GM12878 (cell line): Measurements from ENCODE around the gene MITF. TPM values are rescaled to one million over a fixed set of nuclear protein-coding genes. Genes with fewer than 3 reads are reported as not detected.

ENCODE experiments used
- ATAC-seq: fragments of 200-7000 bp; cut with Tn5 transposase; 3 replicates; pipeline ENCODE4 v1.9.1; 2020; ENCODE audit warnings: mild to moderate bottlenecking, moderate library complexity
- BruUV-seq: library from RNA; stranded (reverse); fragments of 400-500 nt; replicated peaks from 2 replicates; lab custom pipeline; 2021; lab: Mats Ljungman, UMichigan
- CTCF ChIA-PET: fragments of 300-600 bp; sonication (Branson Sonifier 250); formaldehyde crosslinking; extraction: SDS; loops from one replicate; lab custom pipeline; 2021; ENCODE audit warnings: inconsistent platforms; lab: Yijun Ruan, JAX
- POLR2A ChIA-PET: fragments of 350-600 bp; formaldehyde crosslinking; extraction: SDS; loops from one replicate; lab custom pipeline; 2021; ENCODE audit warnings: inconsistent platforms; lab: Charles Lee
- RAD21 ChIA-PET: fragments of 300-600 bp; sonication (Branson Sonifier 250); formaldehyde crosslinking; loops from one replicate; lab custom pipeline; 2023; ENCODE audit warnings: antibody characterized with exemption; ENCODE audit not compliant: unreplicated experiment; lab: Charles Lee
- SMC1A ChIA-PET: fragments of 300-600 bp; sonication (Branson Sonifier 250); formaldehyde crosslinking; loops from one replicate; lab custom pipeline; 2023; ENCODE audit not compliant: unreplicated experiment, uncharacterized antibody; lab: Charles Lee
- DNase-seq: peaks from one replicate; pipeline ENCODE4 v3.0.0-alpha.2; 2011; ENCODE audit warnings: low read depth, low spot score
- FAIRE-seq: peaks from 3 replicates; lab custom pipeline; 2011; peaks lifted over from hg19 to GRCh38; lab: Jason Lieb, UNC
- H2AFZ ChIP-seq: 2 replicates; pipeline ENCODE4 v1.6.0; 2011; ENCODE audit warnings: low read depth, low read length, control low read depth; ENCODE audit not compliant: control insufficient read depth
- H3K27ac ChIP-seq: 2 replicates; pipeline ENCODE4 v1.5.1; 2011; ENCODE audit warnings: control low read depth; ENCODE audit not compliant: control insufficient read depth, insufficient read depth
- H3K27me3 ChIP-seq, 2 experiments: replicated peaks in 1 of 2; 2 replicates each; pipeline versions ENCODE4 v1.6.0 to v1.6.1; 2011; ENCODE audit warnings: low read length in 1 of 2; ENCODE audit not compliant: control insufficient read depth in 2 of 2, insufficient read depth in 2 of 2
- H3K36me3 ChIP-seq, 2 experiments: 2 replicates each; pipeline ENCODE4 v1.5.1; 2011; ENCODE audit warnings: low read length in 1 of 2; ENCODE audit not compliant: control insufficient read depth in 2 of 2, insufficient read depth in 2 of 2
- H3K4me1 ChIP-seq: 2 replicates; pipeline ENCODE4 v1.6.1; 2011; ENCODE audit warnings: mild to moderate bottlenecking, low read length, moderate library complexity, mixed read lengths; ENCODE audit not compliant: control insufficient read depth, insufficient read depth
- H3K4me2 ChIP-seq: 2 replicates; pipeline ENCODE4 v1.6.0; 2011; ENCODE audit warnings: control low read depth; ENCODE audit not compliant: control insufficient read depth, insufficient read depth
- H3K4me3 ChIP-seq: fragments of 200-600 bp; sonication (generic); 2 replicates; pipeline ENCODE4 v1.5.1; 2016
- H3K79me2 ChIP-seq: 2 replicates; pipeline ENCODE4 v1.6.0; 2011; ENCODE audit warnings: low read length; ENCODE audit not compliant: control insufficient read depth, insufficient read depth
- H3K9ac ChIP-seq: 2 replicates; pipeline ENCODE4 v1.8.0; 2011; ENCODE audit warnings: low read length, control low read depth, mixed read lengths; ENCODE audit not compliant: control insufficient read depth, insufficient read depth
- H3K9me3 ChIP-seq: replicated peaks from 3 replicates; pipeline ENCODE4 v1.5.1; 2011; ENCODE audit warnings: mild to moderate bottlenecking, low read length; ENCODE audit not compliant: control insufficient read depth, insufficient read depth
- H4K20me1 ChIP-seq: 2 replicates; pipeline ENCODE4 v1.6.0; 2011; ENCODE audit not compliant: control insufficient read depth, insufficient read depth
- BACH1 ChIP-seq: fragments of 450-650 bp; IDR thresholded peaks from 2 replicates; pipeline ENCODE4 v1.6.1; 2017; ENCODE audit warnings: mild to moderate bottlenecking, borderline replicate concordance
- CBX5 ChIP-seq: sonication (generic); IDR thresholded peaks from 2 replicates; pipeline ENCODE4 v1.6.1; 2016; ENCODE audit warnings: low read depth, moderate library complexity, mild to moderate bottlenecking, inconsistent platforms
- CHD1 ChIP-seq: IDR thresholded peaks from 2 replicates; pipeline ENCODE4 v1.6.1; 2012; ENCODE audit warnings: low read depth, low read length, improper control_type of control experiment
- CHD4 ChIP-seq: fragments of 200-600 bp; sonication (generic); IDR thresholded peaks from 2 replicates; pipeline ENCODE4 v1.6.1; 2016; ENCODE audit warnings: mild to moderate bottlenecking
- E2F4 ChIP-seq: IDR thresholded peaks from 2 replicates; pipeline ENCODE4 v1.6.1; 2012; ENCODE audit warnings: low read depth, low read length, improper control_type of control experiment
- HCFC1 ChIP-seq: fragments of 150-350 bp; IDR thresholded peaks from 2 replicates; pipeline ENCODE4 v1.6.1; 2014; ENCODE audit warnings: low read length
- IRF3 ChIP-seq: fragments of 450-650 bp; IDR thresholded peaks from 2 replicates; pipeline ENCODE4 v1.6.1; 2014; ENCODE audit warnings: mild to moderate bottlenecking
- MTA2 ChIP-seq: fragments of 450-650 bp; IDR thresholded peaks from 2 replicates; pipeline ENCODE4 v1.6.1; 2016; ENCODE audit warnings: low read depth, mild to moderate bottlenecking, moderate library complexity
- RB1 ChIP-seq: fragments of 450-650 bp; formaldehyde crosslinking; IDR thresholded peaks from 2 replicates; pipeline ENCODE4 v1.6.1; 2017; ENCODE audit warnings: mild to moderate bottlenecking, borderline replicate concordance
- RBBP5 ChIP-seq: fragments of 200-600 bp; sonication (generic); conservative IDR thresholded peaks from 2 replicates; pipeline ENCODE4 v1.6.1; 2016
- SIX5 ChIP-seq: IDR thresholded peaks from 2 replicates; pipeline ENCODE4 v1.6.1; 2011; ENCODE audit warnings: mild to moderate bottlenecking, low read depth, low read length, moderate library complexity; ENCODE audit not compliant: severe bottlenecking
- STAT1 ChIP-seq: fragments of 450-650 bp; conservative IDR thresholded peaks from 2 replicates; pipeline ENCODE4 v1.6.1; 2014; ENCODE audit warnings: antibody characterized with exemption, mild to moderate bottlenecking
- TAF1 ChIP-seq: IDR thresholded peaks from 2 replicates; pipeline ENCODE4 v1.6.1; 2011; ENCODE audit warnings: mild to moderate bottlenecking, low read depth, low read length, borderline replicate concordance
- TCF3 ChIP-seq: IDR thresholded peaks from 2 replicates; pipeline ENCODE4 v1.6.1; 2012; ENCODE audit warnings: low read depth, mild to moderate bottlenecking, low read length, borderline replicate concordance; ENCODE audit not compliant: insufficient read depth
- USF1 ChIP-seq: IDR thresholded peaks from 2 replicates; pipeline ENCODE4 v1.6.1; 2011; ENCODE audit warnings: borderline replicate concordance, low read depth, mild to moderate bottlenecking, moderate library complexity, mixed read lengths, low read length; ENCODE audit not compliant: insufficient read depth; ENCODE audit errors: extremely low read length
- YBX1 ChIP-seq: fragments of 450-650 bp; IDR thresholded peaks from 2 replicates; pipeline ENCODE4 v1.6.1; 2016; ENCODE audit warnings: antibody characterized with exemption
- ZNF217 ChIP-seq: fragments of 450-650 bp; IDR thresholded peaks from 2 replicates; pipeline ENCODE4 v1.6.1; 2017; ENCODE audit warnings: antibody characterized with exemption, mild to moderate bottlenecking
- ZZZ3 ChIP-seq: IDR thresholded peaks from 2 replicates; pipeline ENCODE4 v1.6.1; 2011; ENCODE audit warnings: low read depth; ENCODE audit not compliant: control insufficient read depth, insufficient read length
- WGBS: methylation state at CpG from one replicate; pipeline ENCODE4 v1.1.6; 2016; ENCODE audit warnings: low lambda C conversion rate; ENCODE audit not compliant: insufficient replicate concordance, insufficient coverage; ENCODE audit errors: missing lambda C conversion rate; 5-methylcytosine and 5-hydroxymethylcytosine counted together
- in situ Hi-C: fragments of 300-500 bp; cut with MboI; formaldehyde crosslinking; loops from 9 replicates; pipeline ENCODE4 v1.14.3; 2018; ENCODE audit warnings: mixed read lengths
- intact Hi-C: fragments of 100-400 bp; cut with micrococcal nuclease; formaldehyde crosslinking; loops from one replicate; pipeline ENCODE4 v1.14.2; 2022; ENCODE audit not compliant: unreplicated experiment
- polyA plus RNA-seq, 11 experiments: library from polyadenylated mRNA; depleted of rRNA in 4 of 11; unstranded in 6 of 11; stranded (reverse) in 5 of 11; fragments of >200 nt; fragmentation: Nextera tagmentation in 4 of 11; fragmentation: Illumina TruSeq in 1 of 11; extraction: Ambion mirVana in 4 of 11; extraction: Trizol in 1 of 11; gene quantifications; 1 replicate in 1 of 11; 2 replicates in 10 of 11; pipeline versions ENCODE4 v1.2.1 to v1.2.3, GENCODE V29; 2011 to 2016; ENCODE audit warnings: inconsistent platforms in 2 of 11, missing spikeins in 2 of 11, low read depth in 1 of 11
- total RNA-seq, 4 experiments: library from RNA; depleted of rRNA in 3 of 4; stranded (reverse); fragments of >200 nt in 3 of 4; fragmentation: Illumina TruSeq in 1 of 4; extraction: Trizol in 1 of 4; gene quantifications; 2 replicates each; pipeline versions ENCODE4 v1.2.1 to v1.2.3, GENCODE V29; 2013 to 2021
- TF ChIP-seq, protein P1 (sequence below): IDR thresholded peaks from 2 replicates; pipeline ENCODE4 v1.6.1; 2012; ENCODE audit warnings: low read depth, low read length, improper control_type of control experiment

MITF gene
- total and polyA plus RNA-seq, 10 of the 15 experiments (the other 5 are each of a cell fraction or from before 2014, with no cell fraction given) = under 0.01 to 0.90 (median 0.06) TPM; not detected in 3

- H4K20me1 ChIP-seq = no peaks in the 10 kb centered on the region
- no peak for TF ChIP-seq TCF3
- TF ChIP-seq STAT1 = no peak
- no peak for TF ChIP-seq IRF3
- TF ChIP-seq YBX1 = no peak
- no peak for TF ChIP-seq RBBP5
- no peak for TF ChIP-seq ZZZ3
- no peak for TF ChIP-seq TAF1
- no peak for TF ChIP-seq HCFC1
- TF ChIP-seq, protein P1, sequence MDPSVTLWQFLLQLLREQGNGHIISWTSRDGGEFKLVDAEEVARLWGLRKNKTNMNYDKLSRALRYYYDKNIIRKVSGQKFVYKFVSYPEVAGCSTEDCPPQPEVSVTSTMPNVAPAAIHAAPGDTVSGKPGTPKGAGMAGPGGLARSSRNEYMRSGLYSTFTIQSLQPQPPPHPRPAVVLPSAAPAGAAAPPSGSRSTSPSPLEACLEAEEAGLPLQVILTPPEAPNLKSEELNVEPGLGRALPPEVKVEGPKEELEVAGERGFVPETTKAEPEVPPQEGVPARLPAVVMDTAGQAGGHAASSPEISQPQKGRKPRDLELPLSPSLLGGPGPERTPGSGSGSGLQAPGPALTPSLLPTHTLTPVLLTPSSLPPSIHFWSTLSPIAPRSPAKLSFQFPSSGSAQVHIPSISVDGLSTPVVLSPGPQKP = no peak
- TF ChIP-seq CHD1 = no peak
- no peak for TF ChIP-seq MTA2
- TF ChIP-seq E2F4 = no peak
- no peak for TF ChIP-seq CHD4
- TF ChIP-seq BACH1 = no peak
- no peak for TF ChIP-seq ZNF217
- TF ChIP-seq USF1 = no peak
- no peak for TF ChIP-seq RB1
- no peak for TF ChIP-seq SIX5
- no peak for TF ChIP-seq CBX5
- TF ChIP-seq, all 136 proteins: peak for 0
- ChIA-PET CTCF (no interaction called here), POLR2A (no interaction called here), SMC1A (no interaction called here), RAD21 (no interaction called here)
- Histone ChIP-seq H3K4me2 (no peak overlapping the region), H3K4me3 (no peak overlapping the region), H3K9me3 (no peaks in the 10 kb centered on the region), H3K27me3 (no peaks in the 10 kb centered on the region), H2AFZ (no peak overlapping the region), H3K36me3 (no peaks in the 10 kb centered on the region), H3K4me1 (no peaks in the 10 kb centered on the region), H3K9ac (no peak overlapping the region), H3K79me2 (no peaks in the 10 kb centered on the region), H3K27ac (no peak overlapping the region)
- FAIRE-seq = no peak
- BruUV-seq = no TSS peak
- 8% methylated on average over 3 of the region's 3 CpGs for WGBS
- ATAC-seq = no peak
- no peak for DNase-seq
- intact Hi-C loops = no loop called here
- in situ Hi-C loops = loop anchor here (25.0 kb wide), 1 partner anchor 770 kb away; no protein-coding TSS in a partner anchor
These were observed 193.2 kb downstream of the MITF start for GRCh38 chr3:69932501-69932900.
